ES-I3 (cell line): ENCODE data around the gene RPP14.
"Not testable (repeated sequence)": the region's sequence is repeated elsewhere in the genome, so short reads cannot be mapped to it uniquely, and the experiment has no call there.

Source experiments
- H3K36me3 ChIP-seq: 2 replicates; pipeline ENCODE4 v1.6.1; 2013; ENCODE audit warnings: mild to moderate bottlenecking, low read length, control low read depth, moderate library complexity; ENCODE audit not compliant: insufficient read depth
- H3K4me1 ChIP-seq: 2 replicates; pipeline ENCODE4 v1.6.1; 2013; ENCODE audit warnings: mild to moderate bottlenecking, control low read depth, low read length; ENCODE audit not compliant: insufficient read depth
- H3K9ac ChIP-seq: 2 replicates; pipeline ENCODE4 v1.6.1; 2013; ENCODE audit warnings: low read depth, mild to moderate bottlenecking, low read length, moderate library complexity
- H3K9me3 ChIP-seq: 2 replicates; pipeline ENCODE4 v1.6.1; 2013; ENCODE audit warnings: mild to moderate bottlenecking, low read length, moderate library complexity; ENCODE audit not compliant: control insufficient read depth, insufficient read depth

The RPP14 gene

GRCh38 chr3:58281069-58281468, 25.0 kb upstream of the RPP14 start:
- no peak overlapping the region; the same call in 1 of the 2 replicates for H3K9ac ChIP-seq

GRCh38 chr3:58285334-58285733, 20.7 kb upstream of the RPP14 start:
- no peaks in the 10 kb centered on the region for H3K4me1 ChIP-seq
- H3K9me3 ChIP-seq = no peaks in the 10 kb centered on the region
- H3K9ac ChIP-seq = no peak overlapping the region
- H3K36me3 ChIP-seq = no peaks in the 10 kb centered on the region; the same call in 1 of the 2 replicates

More at GRCh38 chr3:58281069-58281468, 25.0 kb upstream of the RPP14 start:
- Histone ChIP-seq H3K4me1 (no peaks in the 10 kb centered on the region), H3K36me3 (no peaks in the 10 kb centered on the region; the same call in 1 of the 2 replicates), H3K9me3 (no peaks in the 10 kb centered on the region)

DNA sequence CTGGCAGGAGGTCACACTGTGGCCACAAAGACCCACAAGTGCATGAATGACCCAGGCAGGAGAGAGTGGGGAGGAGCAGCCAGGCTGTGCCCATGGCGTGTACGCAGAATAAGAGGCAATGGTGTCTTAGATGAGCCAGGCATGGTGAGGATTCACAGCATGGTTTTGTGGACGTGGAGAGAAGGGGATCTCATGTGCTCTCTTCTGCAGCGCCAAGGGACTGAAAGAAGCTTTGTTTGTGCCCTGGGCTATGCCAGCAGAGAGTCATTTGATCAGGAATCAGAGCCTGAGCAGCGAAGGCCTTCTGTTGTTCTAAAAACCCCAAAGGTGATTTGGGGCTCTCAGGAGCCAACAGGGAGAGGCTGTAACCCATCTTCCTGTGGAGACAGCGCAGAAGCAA, 18.7 kb upstream of the RPP14 start:
- Histone ChIP-seq H3K9ac (no peak overlapping the region), H3K36me3 (no peaks in the 10 kb centered on the region; the same call in 1 of the 2 replicates), H3K9me3 (no peaks in the 10 kb centered on the region; the same call in 1 of the 2 replicates), H3K4me1 (no peaks in the 10 kb centered on the region)

GRCh38 chr3:58288011-58288728, 17.9 kb upstream of the RPP14 start:
- Histone ChIP-seq H3K4me1 (no peaks in the 10 kb centered on the region), H3K9ac (no peak overlapping the region)

DNA sequence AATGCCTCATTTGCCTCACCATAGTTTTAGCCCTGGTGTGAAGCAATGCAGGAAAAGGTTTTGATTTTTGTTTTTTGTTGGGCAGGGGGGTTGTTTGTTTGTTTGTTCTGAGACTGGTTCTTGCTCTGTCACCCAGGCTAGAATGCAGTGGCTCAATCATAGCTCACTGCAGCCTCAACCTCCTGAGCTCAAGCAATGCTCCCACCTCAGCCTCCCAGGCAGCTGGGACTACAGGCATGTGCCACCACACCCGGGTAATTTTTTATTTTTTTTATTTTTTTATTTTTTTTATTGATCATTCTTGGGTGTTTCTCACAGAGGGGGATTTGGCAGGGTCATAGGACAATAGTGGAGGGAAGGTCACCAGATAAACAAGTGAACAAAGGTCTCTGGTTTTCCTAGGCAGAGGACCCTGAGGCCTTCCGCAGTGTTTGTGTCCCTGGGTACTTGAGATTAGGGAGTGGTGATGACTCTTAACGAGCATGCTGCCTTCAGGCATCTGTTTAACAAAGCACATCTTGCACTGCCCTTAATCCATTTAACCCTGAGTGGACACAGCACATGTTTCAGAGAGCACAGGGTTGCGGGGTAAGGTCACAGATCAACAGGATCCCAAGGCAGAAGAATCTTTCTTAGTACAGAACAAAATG, 17.0 kb upstream of the RPP14 start:
- not testable (repeated sequence) for H3K36me3 ChIP-seq, H3K9me3 ChIP-seq, H3K9ac ChIP-seq, H3K4me1 ChIP-seq

More at GRCh38 chr3:58288011-58288728, 17.9 kb upstream of the RPP14 start:
- no peaks in the 10 kb centered on the region; the same call in 1 of the 2 replicates for H3K36me3 ChIP-seq
- H3K9me3 ChIP-seq = no peaks in the 10 kb centered on the region; the same call in 1 of the 2 replicates

- H3K4me1 ChIP-seq, H3K9me3 ChIP-seq, H3K36me3 ChIP-seq, H3K9ac ChIP-seq: not testable (repeated sequence)
These were observed 15.6 kb upstream of the RPP14 start for GRCh38 chr3:58290446-58290845.

- H3K9me3 ChIP-seq = peaks cover 5% of the 10 kb centered on the region; the same call in 1 of the 2 replicates
- no peaks in the 10 kb centered on the region for H3K4me1 ChIP-seq
- no peak overlapping the region for H3K9ac ChIP-seq
- H3K36me3 ChIP-seq = no peaks in the 10 kb centered on the region
These were observed 14.2 kb upstream of the RPP14 start for GRCh38 chr3:58291671-58292338.

DNA sequence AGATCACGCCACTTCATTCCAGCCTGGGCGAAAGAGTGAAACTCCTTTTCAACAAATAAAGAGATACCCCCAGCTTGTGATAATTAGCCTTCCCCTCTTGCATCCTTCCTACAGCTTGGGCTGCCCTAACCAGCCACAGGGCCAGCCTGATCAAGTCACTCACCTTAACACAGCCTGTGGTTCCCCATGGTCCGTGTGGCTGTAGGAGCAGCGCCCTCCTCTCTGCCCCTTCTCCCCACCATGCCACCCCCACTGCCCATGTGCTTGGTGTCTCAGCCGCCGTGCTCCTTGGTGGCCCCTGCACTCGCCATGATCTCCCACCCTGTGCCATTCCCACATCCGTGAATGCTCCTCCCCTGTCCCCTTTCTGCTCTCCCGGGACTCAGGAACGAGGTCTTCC, 13.2 kb upstream of the RPP14 start:
- no peaks in the 10 kb centered on the region for H3K36me3 ChIP-seq
- H3K4me1 ChIP-seq = no peaks in the 10 kb centered on the region
- no peak overlapping the region for H3K9ac ChIP-seq
- peaks cover 5% of the 10 kb centered on the region; the same call in 1 of the 2 replicates for H3K9me3 ChIP-seq

DNA sequence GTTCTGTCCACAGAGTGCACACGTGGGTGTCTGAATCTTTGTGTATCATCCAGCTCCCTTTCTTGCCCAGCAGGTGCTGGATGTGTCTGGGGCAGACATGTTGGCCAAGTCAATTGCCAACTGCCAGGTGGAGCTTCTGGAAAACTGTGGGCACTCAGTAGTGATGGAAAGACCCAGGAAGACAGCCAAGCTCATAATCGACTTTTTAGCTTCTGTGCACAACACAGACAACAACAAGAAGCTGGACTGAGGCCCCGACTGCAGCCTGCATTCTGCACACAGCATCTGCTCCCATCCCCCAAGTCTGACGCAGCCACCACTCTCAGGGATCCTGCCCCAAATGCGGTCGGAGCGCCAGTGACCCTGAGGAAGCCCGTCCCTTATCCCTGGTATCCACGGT, 12.5 kb upstream of the RPP14 start:
- no peaks in the 10 kb centered on the region for H3K36me3 ChIP-seq
- H3K9ac ChIP-seq = no peak overlapping the region
- H3K4me1 ChIP-seq = no peaks in the 10 kb centered on the region
- H3K9me3 ChIP-seq = peaks cover 5% of the 10 kb centered on the region; the same call in 1 of the 2 replicates

- no peaks in the 10 kb centered on the region for H3K4me1 ChIP-seq
- no peak overlapping the region for H3K9ac ChIP-seq
- peaks cover 5% of the 10 kb centered on the region; the same call in 1 of the 2 replicates for H3K9me3 ChIP-seq
- no peaks in the 10 kb centered on the region for H3K36me3 ChIP-seq
These were observed 9.8 kb upstream of the RPP14 start for GRCh38 chr3:58296269-58296668.

DNA sequence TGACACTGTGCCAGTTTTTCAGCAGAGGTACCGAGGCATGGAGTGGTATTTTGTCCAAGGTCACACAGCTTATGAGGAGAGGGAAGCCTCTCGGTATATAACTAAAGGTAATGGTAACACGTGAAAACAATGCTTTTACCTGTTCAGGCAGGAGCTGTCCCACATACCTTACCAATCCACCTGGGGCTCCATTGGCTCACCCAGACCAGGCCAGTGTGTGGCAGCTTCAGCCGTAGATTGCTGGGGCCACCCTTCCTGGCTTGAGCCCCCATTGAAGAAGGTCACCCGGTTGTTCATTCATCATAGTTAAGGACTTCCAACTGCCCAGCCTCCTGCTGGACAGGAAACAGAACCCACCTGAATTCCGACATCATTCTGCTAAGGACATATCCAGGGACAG, 9.2 kb upstream of the RPP14 start:
- Histone ChIP-seq H3K9ac (no peak overlapping the region), H3K9me3 (peaks cover 5% of the 10 kb centered on the region; the same call in 1 of the 2 replicates), H3K36me3 (no peaks in the 10 kb centered on the region), H3K4me1 (no peaks in the 10 kb centered on the region)

DNA sequence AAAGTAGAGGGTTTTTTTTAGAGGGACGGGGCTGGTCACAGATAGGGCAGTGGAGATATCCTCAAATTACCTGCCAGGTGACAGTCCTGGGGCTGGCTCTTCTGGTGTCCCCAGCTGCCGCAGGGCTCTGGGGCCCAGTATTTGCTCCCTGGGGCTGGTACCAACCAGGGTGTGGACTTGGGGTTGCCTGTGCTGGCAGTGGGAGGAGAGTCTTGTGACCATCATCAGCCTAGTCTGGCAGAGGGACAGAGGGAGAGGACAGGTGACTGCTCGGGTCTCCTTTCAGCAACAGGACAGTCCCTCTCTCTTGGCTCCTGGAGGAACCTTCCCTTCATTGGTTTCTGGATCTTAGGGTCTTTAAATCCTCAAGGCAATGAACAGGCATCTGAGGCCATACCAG, 7.9 kb upstream of the RPP14 start:
- Histone ChIP-seq H3K9me3 (peaks cover 5% of the 10 kb centered on the region; the same call in 1 of the 2 replicates), H3K36me3 (no peaks in the 10 kb centered on the region), H3K9ac (no peak overlapping the region), H3K4me1 (no peaks in the 10 kb centered on the region)

DNA sequence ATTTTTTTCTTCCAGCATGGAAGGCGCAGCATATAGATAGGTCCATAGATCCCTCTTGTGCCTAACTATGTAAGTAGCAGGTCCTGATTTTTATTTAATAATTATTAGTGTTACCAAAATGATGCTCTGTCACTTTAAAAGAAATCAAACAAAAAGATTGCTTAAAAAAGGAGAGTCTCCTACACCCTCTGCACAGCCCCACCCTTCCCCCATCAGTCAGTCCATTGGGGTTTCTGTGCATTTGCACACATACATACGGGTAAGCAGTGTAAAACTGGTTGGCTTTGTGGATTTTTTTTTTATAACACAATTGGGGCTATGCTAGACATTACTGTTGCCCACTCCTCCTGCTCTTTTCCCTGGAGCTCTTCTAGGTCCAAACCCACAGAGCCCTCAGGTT, 7.0 kb upstream of the RPP14 start:
- Histone ChIP-seq H3K9me3 (peaks cover 5% of the 10 kb centered on the region; the same call in 1 of the 2 replicates), H3K9ac (no peak overlapping the region), H3K36me3 (no peaks in the 10 kb centered on the region), H3K4me1 (no peaks in the 10 kb centered on the region)

- Histone ChIP-seq H3K36me3 (no peaks in the 10 kb centered on the region), H3K4me1 (no peaks in the 10 kb centered on the region), H3K9me3 (peaks cover 5% of the 10 kb centered on the region; the same call in 1 of the 2 replicates), H3K9ac (no peak overlapping the region)
These were observed 6.1 kb upstream of the RPP14 start for GRCh38 chr3:58299839-58300516.
